Natural killer cell treated with Interleukin-12 subunit alpha and Interleukin-12 subunit beta and Interleukin-15 and Interleukin-18, amount 100 ng/mL, for 72 hours (primary cell): ENCODE results near the gene CNNM2. TPM values are rescaled to one million over a fixed set of nuclear protein-coding genes. Genes with fewer than 3 reads are reported as not detected.

Source experiments
- ATAC-seq, 2 donors: fragments of 150-1000 bp; cut with Tn5 transposase in 1 of 2; sonication (Bioruptor Pico), chemical (Tn5 transposase) in 1 of 2; 2 replicates each; pipeline ENCODE4 v1.10.0; 2021
- DNase-seq: peaks from one replicate; pipeline ENCODE4 v3.0.0; 2022; ENCODE audit warnings: low spot score
- H3K27ac Mint-ChIP-seq, 2 donors: 1 replicate in 1 of 2; 2 replicates in 1 of 2; pipeline ENCODE4 v1.8.0; 2022; ENCODE audit warnings: mixed read lengths in 2 of 2, mild to moderate bottlenecking in 1 of 2, moderate library complexity in 1 of 2
- H3K27me3 Mint-ChIP-seq, 2 donors: 1 replicate in 1 of 2; 2 replicates in 1 of 2; pipeline ENCODE4 v1.8.0; 2022; ENCODE audit warnings: mixed read lengths in 2 of 2
- H3K36me3 Mint-ChIP-seq: one replicate; pipeline ENCODE4 v1.8.0; 2022; ENCODE audit warnings: mixed read lengths
- H3K4me1 Mint-ChIP-seq, 2 donors: 1 replicate in 1 of 2; 2 replicates in 1 of 2; pipeline ENCODE4 v1.8.0; 2022; ENCODE audit warnings: low read depth in 2 of 2, mixed read lengths in 2 of 2, mild to moderate bottlenecking in 1 of 2
- H3K4me3 Mint-ChIP-seq: one replicate; pipeline ENCODE4 v1.8.0; 2022; ENCODE audit warnings: mixed read lengths
- H3K9me3 Mint-ChIP-seq: 2 replicates; pipeline ENCODE4 v1.8.0; 2022; ENCODE audit warnings: mixed read lengths
- total RNA-seq, 2 donors: library from RNA; stranded (reverse); gene quantifications; one replicate each; pipeline ENCODE4 v1.2.3, GENCODE V29; 2022

The CNNM2 gene
- total RNA-seq, 2 donors from 2014 or later: 6.2 to 11.2 TPM

DNA sequence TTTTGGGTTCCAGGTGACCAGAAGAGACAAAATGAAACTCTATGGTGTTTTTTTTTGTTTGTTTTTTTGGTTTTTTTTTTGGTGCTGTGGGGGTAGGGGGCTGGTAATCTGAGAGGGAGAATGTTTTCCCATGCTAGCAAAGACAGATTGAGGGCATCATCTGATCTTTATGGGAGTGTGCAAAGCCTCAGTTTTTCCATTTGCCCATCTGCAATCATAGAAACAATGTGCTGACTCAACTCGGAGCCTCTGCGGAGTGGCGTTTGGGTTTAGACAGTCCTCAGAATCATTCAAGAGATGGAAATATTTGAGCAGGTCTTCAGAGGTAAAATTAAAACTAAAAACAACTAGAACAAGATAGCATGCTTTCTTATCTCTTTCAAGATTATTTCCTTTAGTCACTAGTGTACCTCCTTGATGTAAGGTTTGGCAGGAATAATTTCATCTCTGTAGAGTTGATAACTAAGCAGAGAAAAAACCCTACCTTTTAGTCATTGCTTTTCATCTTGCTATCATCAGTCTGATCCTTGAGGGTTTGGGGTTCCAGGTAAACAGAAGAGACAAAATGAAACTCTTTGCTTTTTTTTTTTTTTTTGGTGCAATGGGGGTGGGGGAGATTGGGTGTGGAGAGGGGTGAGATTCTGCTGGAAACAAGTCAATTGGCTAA, 18.0 kb downstream of the CNNM2 start:
- no peak for ATAC-seq

GRCh38 chr10:102941401-102941800, 23.3 kb downstream of the CNNM2 start:
- Mint-ChIP-seq H3K4me1 (peaks cover 0 to 2% of the 10 kb centered on the region in 2 donors), H3K27me3 (no peaks in the 10 kb centered on the region), H3K36me3 (no peaks in the 10 kb centered on the region), H3K27ac (no peak overlapping the region), H3K9me3 (no peaks in the 10 kb centered on the region), H3K4me3 (no peak overlapping the region)
- ATAC-seq (no peak), DNase-seq (no peak)

More for the DNA sequence above, 18.0 kb downstream of the CNNM2 start:
- Mint-ChIP-seq H3K9me3 (no peaks in the 10 kb centered on the region), H3K36me3 (no peaks in the 10 kb centered on the region), H3K27ac (no peak overlapping the region), H3K4me1 (peaks cover 0 to 5% of the 10 kb centered on the region in 2 donors), H3K4me3 (no peak overlapping the region), H3K27me3 (no peaks in the 10 kb centered on the region)
- DNase-seq: no peak

GRCh38 chr10:102945449-102945848, 27.4 kb downstream of the CNNM2 start:
- Mint-ChIP-seq H3K4me3 (no peak overlapping the region), H3K27me3 (no peaks in the 10 kb centered on the region), H3K27ac (no peak overlapping the region), H3K9me3 (no peaks in the 10 kb centered on the region), H3K36me3 (no peaks in the 10 kb centered on the region), H3K4me1 (peaks cover 0 to 4% of the 10 kb centered on the region in 2 donors)
- DNase-seq (no peak), ATAC-seq (no peak)

DNA sequence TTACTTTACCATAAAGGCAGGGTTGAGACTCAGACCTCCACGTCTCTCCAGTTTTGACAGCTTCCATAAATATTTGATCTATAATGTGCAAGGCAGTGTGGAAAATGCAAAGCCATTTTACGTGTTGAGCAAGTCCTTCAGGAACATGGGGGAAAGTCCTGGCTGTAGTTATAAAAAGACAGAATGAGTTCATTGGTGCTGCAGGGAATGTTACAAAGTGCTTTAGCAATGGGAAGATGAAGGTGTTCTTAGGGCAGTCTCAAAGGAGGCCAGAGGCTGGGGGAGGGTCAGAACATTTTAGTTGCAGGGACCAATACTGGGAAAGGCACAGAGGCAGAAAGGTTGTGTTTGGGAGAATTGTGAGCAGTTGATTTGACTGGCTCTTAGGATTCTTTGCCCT, 27.9 kb downstream of the CNNM2 start:
- no peaks in the 10 kb centered on the region for H3K36me3 Mint-ChIP-seq
- ATAC-seq (no peak), DNase-seq (no peak)
- peaks cover 0 to 4% of the 10 kb centered on the region in 2 donors for H3K4me1 Mint-ChIP-seq
- H3K4me3 Mint-ChIP-seq: no peak overlapping the region
- no peaks in the 10 kb centered on the region for H3K27me3 Mint-ChIP-seq
- H3K9me3 Mint-ChIP-seq: no peaks in the 10 kb centered on the region
- no peak overlapping the region for H3K27ac Mint-ChIP-seq

DNA sequence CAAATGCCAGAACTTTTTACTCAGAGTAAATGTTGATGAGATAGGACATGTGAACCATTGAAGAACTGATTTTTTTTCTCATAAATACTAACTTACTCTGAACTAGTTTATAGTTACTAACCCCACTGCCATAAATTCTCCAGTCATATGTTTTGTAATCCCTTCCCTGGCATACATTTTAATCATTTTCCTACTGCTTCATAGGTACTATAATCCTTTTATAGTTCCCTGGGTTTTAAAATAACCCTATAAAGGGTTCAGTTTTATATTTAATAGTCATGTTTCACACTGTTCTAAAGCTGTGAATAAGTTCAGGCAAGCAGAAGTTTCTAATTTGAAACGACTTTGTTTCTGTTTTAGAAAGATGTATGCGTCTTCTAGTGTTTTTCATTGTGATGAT, 28.9 kb downstream of the CNNM2 start:
- no peaks in the 10 kb centered on the region for H3K36me3 Mint-ChIP-seq
- H3K9me3 Mint-ChIP-seq: no peaks in the 10 kb centered on the region
- peaks cover 0 to 4% of the 10 kb centered on the region in 2 donors for H3K4me1 Mint-ChIP-seq
- no peaks in the 10 kb centered on the region for H3K27me3 Mint-ChIP-seq
- ATAC-seq (no peak), DNase-seq (no peak)
- no peak overlapping the region for H3K4me3 Mint-ChIP-seq
- no peak overlapping the region for H3K27ac Mint-ChIP-seq

DNA sequence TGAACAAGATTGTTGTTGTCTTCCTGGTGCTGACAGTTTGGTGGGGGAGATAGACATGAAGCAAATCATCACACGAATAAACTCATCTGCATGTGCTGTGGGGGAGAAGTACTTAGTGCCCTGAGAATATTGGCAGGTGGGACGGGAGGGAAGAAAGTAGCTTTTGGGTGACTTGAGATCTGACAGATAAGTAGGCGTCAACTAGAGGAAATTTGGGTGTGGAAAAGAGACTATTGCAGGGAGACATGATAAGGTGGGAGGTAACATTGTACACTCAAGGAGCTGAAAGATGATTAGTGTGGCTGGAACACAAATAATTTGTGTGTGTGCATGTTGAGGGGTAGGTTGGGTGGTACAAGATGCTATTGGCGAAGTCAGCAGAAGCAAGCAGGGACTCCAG, 30.1 kb downstream of the CNNM2 start:
- Mint-ChIP-seq H3K27me3 (no peaks in the 10 kb centered on the region), H3K36me3 (no peaks in the 10 kb centered on the region), H3K4me3 (no peak overlapping the region), H3K27ac (no peak overlapping the region), H3K4me1 (peaks cover 0 to 4% of the 10 kb centered on the region in 2 donors), H3K9me3 (no peaks in the 10 kb centered on the region)
- ATAC-seq (no peak), DNase-seq (no peak)

GRCh38 chr10:102948786-102949185, 30.7 kb downstream of the CNNM2 start:
- Mint-ChIP-seq H3K27me3 (no peaks in the 10 kb centered on the region), H3K27ac (no peak overlapping the region), H3K4me3 (no peak overlapping the region), H3K9me3 (no peaks in the 10 kb centered on the region), H3K4me1 (peaks cover 0 to 4% of the 10 kb centered on the region in 2 donors), H3K36me3 (no peaks in the 10 kb centered on the region)
- DNase-seq (no peak), ATAC-seq (no peak)

- Mint-ChIP-seq H3K36me3 (no peaks in the 10 kb centered on the region), H3K27me3 (no peaks in the 10 kb centered on the region), H3K4me1 (peaks cover 0 to 4% of the 10 kb centered on the region in 2 donors), H3K4me3 (no peak overlapping the region), H3K27ac (no peak overlapping the region), H3K9me3 (no peaks in the 10 kb centered on the region)
- no peak for DNase-seq
- no peak for ATAC-seq
These were observed 31.8 kb downstream of the CNNM2 start for GRCh38 chr10:102949916-102950315.

DNA sequence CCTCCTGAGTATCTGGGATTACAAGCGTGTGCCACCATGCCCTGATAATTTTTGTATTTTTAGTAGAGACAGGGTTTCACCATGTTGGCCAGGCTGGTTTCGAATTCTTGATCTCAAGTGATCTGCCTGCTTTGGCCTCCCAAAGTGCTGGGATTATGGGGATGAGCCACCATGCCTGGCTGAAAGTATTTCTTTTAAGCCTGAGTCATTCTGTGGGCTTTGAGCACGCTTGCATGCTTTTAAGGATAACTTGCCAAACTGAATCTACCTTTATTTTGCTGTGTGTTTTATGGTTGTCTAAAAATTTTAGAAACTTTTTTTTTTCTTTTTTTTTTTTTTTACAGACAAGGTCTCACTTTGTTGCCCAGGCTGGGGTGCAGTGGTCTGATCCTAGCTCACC, 33.2 kb downstream of the CNNM2 start:
- peaks cover 0 to 4% of the 10 kb centered on the region in 2 donors for H3K4me1 Mint-ChIP-seq
- H3K27me3 Mint-ChIP-seq: no peaks in the 10 kb centered on the region
- no peaks in the 10 kb centered on the region for H3K9me3 Mint-ChIP-seq
- ATAC-seq (no peak), DNase-seq (no peak)
- H3K27ac Mint-ChIP-seq: no peak overlapping the region
- H3K36me3 Mint-ChIP-seq: no peaks in the 10 kb centered on the region
- H3K4me3 Mint-ChIP-seq: no peak overlapping the region

DNA sequence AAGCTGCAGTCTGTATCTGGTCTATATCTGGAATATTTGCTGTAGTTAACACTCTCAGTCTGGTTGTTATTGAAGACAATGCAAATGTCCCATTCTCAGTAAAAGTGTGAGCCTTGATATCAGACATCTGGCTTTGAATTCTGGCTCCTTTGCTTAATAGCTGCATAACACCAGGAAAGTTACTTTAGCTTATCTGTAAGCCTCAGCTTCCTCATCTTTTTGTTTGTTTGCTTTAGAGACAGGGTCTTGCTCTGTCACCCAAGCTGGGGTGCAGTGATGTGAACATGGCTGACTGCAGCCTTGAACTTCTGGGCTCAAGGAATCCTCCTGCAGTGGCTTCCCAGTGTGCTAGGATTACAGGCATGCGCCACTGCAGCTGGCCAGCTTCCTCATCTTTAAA, 41.3 kb downstream of the CNNM2 start:
- H3K4me3 Mint-ChIP-seq: no peak overlapping the region
- ATAC-seq: no peak

GRCh38 chr10:102960157-102960556, 42.1 kb downstream of the CNNM2 start:
- ATAC-seq (no peak), DNase-seq (no peak)
- no peaks in the 10 kb centered on the region for H3K27me3 Mint-ChIP-seq
- no peaks in the 10 kb centered on the region for H3K36me3 Mint-ChIP-seq
- no peak overlapping the region for H3K27ac Mint-ChIP-seq
- no peak overlapping the region for H3K4me3 Mint-ChIP-seq
- H3K4me1 Mint-ChIP-seq: no peaks in the 10 kb centered on the region
- no peaks in the 10 kb centered on the region for H3K9me3 Mint-ChIP-seq

More for the DNA sequence above, 41.3 kb downstream of the CNNM2 start:
- Mint-ChIP-seq H3K9me3 (no peaks in the 10 kb centered on the region), H3K27ac (no peak overlapping the region), H3K4me1 (no peaks in the 10 kb centered on the region), H3K36me3 (no peaks in the 10 kb centered on the region), H3K27me3 (no peaks in the 10 kb centered on the region)
- no peak for DNase-seq

DNA sequence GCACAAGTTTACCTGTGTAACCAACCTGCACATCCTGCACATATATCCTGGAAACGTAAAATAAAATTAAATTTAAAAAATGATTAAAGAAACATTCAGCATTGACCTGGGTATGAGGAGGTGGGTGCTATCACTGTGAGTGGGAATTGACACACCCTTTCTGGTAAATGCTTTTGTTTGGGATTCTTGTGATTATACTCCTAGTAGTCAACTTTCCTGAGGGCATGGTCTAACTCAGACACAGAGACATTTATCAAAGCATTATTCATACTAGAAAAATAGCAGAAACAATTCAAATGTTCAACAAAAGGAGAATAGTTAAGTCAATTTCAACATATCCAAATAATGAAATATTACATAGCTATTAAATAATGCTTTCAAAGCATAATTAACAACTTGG, 44.2 kb downstream of the CNNM2 start:
- no peaks in the 10 kb centered on the region for H3K4me1 Mint-ChIP-seq
- no peak overlapping the region for H3K4me3 Mint-ChIP-seq
- H3K27ac Mint-ChIP-seq: no peak overlapping the region
- ATAC-seq (no peak), DNase-seq (no peak)
- H3K36me3 Mint-ChIP-seq: no peaks in the 10 kb centered on the region
- no peaks in the 10 kb centered on the region for H3K27me3 Mint-ChIP-seq
- no peaks in the 10 kb centered on the region for H3K9me3 Mint-ChIP-seq

DNA sequence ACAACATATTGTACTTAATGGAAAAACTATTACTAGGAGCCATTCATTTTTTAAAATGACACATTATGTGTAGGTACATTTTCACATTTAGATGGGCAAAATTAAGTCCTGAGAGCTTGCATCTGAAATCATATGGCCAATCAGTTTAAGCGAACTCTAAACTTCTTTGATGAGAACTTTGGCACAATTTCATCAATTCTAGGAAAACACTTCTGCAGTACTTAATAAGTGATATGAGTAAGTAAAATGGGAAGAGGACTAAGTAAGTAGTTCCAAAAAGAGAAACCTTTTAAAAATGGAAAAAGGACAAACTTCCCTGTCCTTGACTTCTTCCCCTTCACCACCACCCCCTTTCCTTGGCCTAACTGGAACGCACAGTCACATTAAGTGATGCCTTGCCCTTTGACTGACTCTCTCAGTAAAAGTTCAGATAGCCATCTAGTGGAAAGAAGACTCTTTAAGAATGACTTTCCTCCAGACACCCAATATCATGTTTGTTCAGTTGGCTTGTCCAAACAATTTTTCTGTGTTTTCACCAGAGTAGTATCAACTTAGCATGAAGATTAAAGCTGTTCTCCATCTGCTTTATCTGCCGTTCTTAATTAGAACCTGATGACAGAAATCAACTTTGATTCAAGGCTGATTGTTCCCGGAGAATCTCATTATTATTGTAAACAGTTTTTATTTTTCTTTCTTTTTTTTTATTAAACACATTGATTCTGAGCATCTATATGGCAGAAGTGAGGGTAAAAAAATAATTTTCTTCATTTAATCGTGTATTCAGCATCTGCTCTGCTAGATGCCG, 45.1 kb downstream of the CNNM2 start:
- no peaks in the 10 kb centered on the region for H3K9me3 Mint-ChIP-seq
- no peaks in the 10 kb centered on the region for H3K27me3 Mint-ChIP-seq
- no peak overlapping the region for H3K4me3 Mint-ChIP-seq
- ATAC-seq (no peak), DNase-seq (no peak)
- H3K36me3 Mint-ChIP-seq: no peaks in the 10 kb centered on the region
- no peak overlapping the region for H3K27ac Mint-ChIP-seq
- H3K4me1 Mint-ChIP-seq: no peaks in the 10 kb centered on the region

- H3K27me3 Mint-ChIP-seq: no peaks in the 10 kb centered on the region
- H3K4me3 Mint-ChIP-seq: no peak overlapping the region
- ATAC-seq (no peak), DNase-seq (no peak)
- H3K27ac Mint-ChIP-seq: no peak overlapping the region
- H3K36me3 Mint-ChIP-seq: no peaks in the 10 kb centered on the region
- H3K4me1 Mint-ChIP-seq: no peaks in the 10 kb centered on the region
- no peaks in the 10 kb centered on the region for H3K9me3 Mint-ChIP-seq
These were observed 45.6 kb downstream of the CNNM2 start for GRCh38 chr10:102963756-102964025.
